ENCODE measurements around the gene DRC1. TPM values are rescaled to one million over a fixed set of nuclear protein-coding genes. Genes with fewer than 3 reads are reported as not detected.

DRC1 gene
- total RNA-seq, 1 donor from 2014 or later = not detected

DNA sequence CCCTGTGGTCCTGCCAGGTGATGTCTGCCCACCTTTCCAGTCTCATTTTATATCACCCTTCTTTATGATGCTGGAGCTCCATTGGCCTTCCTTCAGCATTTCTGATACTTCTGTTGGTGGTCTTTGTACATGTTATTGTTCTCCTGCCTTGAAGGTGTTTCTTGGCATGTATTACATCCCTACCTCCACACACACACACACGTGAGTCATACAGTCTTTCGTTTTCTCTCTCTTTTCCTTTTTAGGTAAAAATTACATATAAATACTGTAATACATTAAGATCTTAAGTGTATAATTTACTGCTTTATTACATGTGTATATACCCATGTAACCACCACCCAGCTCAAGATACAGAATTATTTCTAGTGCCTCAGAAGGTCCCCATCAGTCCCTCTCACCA lies 44.9 kb upstream of the DRC1 start:
- no peak for DNase-seq (ENCODE audit: extremely low spot score in 2 of 2)
- TF ChIP-seq POLR2A (IDR thresholded peaks at IDR 0.05) = no peak
- Histone ChIP-seq H3K27ac (peak overlapping the region; percentile 71), H3K9me3 (no peaks in the 10 kb centered on the region), H3K4me1 (peaks cover 50% of the 10 kb centered on the region), H3K27me3 (no peaks in the 10 kb centered on the region), H3K36me3 (no peaks in the 10 kb centered on the region), H3K4me3 (no peak overlapping the region)
- intact Hi-C loops (cut with DNase I) = no loop called here

DNA sequence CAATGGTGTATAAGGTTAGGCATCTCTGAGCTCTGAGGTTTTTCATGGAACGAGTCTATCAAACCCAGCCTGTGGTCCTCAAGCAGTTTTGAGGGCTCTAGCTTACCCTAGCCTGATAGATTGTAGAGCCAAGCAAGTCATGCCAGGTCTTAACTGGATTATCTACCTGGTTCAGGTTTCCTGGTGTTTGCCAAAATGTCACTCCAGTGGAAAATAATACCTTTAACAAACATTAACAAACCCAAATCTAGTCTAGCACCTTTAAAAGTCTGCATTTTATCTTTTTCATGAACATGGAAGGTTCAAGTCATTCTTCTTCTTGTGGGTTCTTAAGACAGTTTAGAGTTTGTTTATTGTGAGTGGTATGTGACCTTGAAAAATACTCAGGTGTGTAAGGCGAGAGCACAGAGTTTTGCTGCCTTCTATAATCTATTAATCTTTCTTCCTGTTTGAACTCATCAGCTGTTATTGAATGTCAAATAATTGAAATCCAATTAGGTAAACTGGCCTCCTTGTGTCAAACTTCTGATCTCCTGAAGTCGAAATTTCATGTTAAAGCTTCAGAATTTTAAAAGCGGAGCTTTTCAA lies 41.7 kb upstream of the DRC1 start:
- no peak overlapping the region for H3K4me3 ChIP-seq
- H3K27ac ChIP-seq = no peak overlapping the region
- peaks cover 50% of the 10 kb centered on the region for H3K4me1 ChIP-seq
- TF ChIP-seq POLR2A (IDR thresholded peaks at IDR 0.05) (no peak), POLR2AphosphoS5 (IDR thresholded peaks at IDR 0.05; ENCODE audit: insufficient read depth in 1 of 2, low read depth in 1 of 2) (no peak)
- TF ChIP-seq, protein P1, sequence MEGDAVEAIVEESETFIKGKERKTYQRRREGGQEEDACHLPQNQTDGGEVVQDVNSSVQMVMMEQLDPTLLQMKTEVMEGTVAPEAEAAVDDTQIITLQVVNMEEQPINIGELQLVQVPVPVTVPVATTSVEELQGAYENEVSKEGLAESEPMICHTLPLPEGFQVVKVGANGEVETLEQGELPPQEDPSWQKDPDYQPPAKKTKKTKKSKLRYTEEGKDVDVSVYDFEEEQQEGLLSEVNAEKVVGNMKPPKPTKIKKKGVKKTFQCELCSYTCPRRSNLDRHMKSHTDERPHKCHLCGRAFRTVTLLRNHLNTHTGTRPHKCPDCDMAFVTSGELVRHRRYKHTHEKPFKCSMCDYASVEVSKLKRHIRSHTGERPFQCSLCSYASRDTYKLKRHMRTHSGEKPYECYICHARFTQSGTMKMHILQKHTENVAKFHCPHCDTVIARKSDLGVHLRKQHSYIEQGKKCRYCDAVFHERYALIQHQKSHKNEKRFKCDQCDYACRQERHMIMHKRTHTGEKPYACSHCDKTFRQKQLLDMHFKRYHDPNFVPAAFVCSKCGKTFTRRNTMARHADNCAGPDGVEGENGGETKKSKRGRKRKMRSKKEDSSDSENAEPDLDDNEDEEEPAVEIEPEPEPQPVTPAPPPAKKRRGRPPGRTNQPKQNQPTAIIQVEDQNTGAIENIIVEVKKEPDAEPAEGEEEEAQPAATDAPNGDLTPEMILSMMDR (IDR thresholded peaks at IDR 0.05) = no peak
- intact Hi-C loops (cut with DNase I) = no loop called here
- H3K36me3 ChIP-seq = no peaks in the 10 kb centered on the region
- no peaks in the 10 kb centered on the region for H3K9me3 ChIP-seq
- H3K27me3 ChIP-seq = no peaks in the 10 kb centered on the region
- no peak for DNase-seq (ENCODE audit: extremely low spot score in 2 of 2)

DNA sequence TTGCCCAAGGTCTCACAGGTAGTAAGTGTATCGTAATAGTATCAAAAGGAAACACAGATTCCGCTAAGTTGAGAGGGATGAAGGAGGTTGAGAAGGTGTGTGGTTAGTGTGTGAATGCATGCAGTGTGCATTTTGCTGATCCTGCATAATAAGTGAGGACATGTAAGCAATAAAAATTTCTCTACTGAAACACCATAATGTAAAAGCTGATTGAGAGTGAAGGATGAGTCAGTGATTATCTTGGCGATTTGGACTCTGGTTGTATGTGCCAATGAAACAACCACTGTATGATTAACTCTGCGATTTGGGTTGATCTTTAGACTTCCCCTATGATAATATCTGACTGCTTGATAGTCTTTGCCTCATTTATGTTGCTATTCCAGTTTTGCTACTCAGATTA lies 38.4 kb upstream of the DRC1 start:
- Histone ChIP-seq H3K36me3 (peaks cover 3 to 19% of the 10 kb centered on the region in 2 donors), H3K27ac (no peak overlapping the region), H3K9me3 (no peaks in the 10 kb centered on the region), H3K4me1 (peaks cover 20% of the 10 kb centered on the region), H3K27me3 (no peaks in the 10 kb centered on the region), H3K4me3 (no peak overlapping the region)
- intact Hi-C loops (cut with DNase I) = no loop called here
- no peak for DNase-seq (ENCODE audit: extremely low spot score in 2 of 2)
- TF ChIP-seq, protein P1 (IDR thresholded peaks at IDR 0.05) = no peak
- TF ChIP-seq POLR2A (IDR thresholded peaks at IDR 0.05) (no peak), POLR2AphosphoS5 (IDR thresholded peaks at IDR 0.05; ENCODE audit: insufficient read depth in 1 of 2, low read depth in 1 of 2) (no peak)

DNA sequence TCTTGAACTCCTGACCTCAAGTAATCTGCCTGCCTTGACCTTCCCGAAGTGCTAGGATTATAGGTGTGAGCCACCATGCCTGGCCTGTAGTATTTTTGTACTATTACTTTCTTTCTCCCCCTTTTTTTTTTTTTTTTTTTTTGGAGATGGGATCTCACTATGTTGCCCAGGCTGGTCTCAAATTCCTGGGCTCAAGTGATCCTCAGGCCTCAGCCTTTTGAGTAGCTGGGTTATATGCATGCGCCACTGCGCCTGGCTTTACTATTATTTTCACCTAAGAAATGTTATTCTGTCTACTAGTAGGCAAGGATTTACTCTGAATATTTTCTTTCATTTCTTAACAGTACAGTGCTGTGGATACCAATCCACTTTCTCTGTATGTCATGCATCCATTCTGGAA lies 37.8 kb upstream of the DRC1 start:
- TF ChIP-seq POLR2AphosphoS5 (IDR thresholded peaks at IDR 0.05; ENCODE audit: insufficient read depth in 1 of 2, low read depth in 1 of 2) (no peak), POLR2A (IDR thresholded peaks at IDR 0.05) (no peak)
- TF ChIP-seq, protein P1 (IDR thresholded peaks at IDR 0.05) = no peak
- H3K36me3 ChIP-seq = peaks cover 3 to 19% of the 10 kb centered on the region in 2 donors
- H3K27me3 ChIP-seq = no peaks in the 10 kb centered on the region
- H3K27ac ChIP-seq = no peak overlapping the region
- H3K4me3 ChIP-seq = no peak overlapping the region
- DNase-seq (ENCODE audit: extremely low spot score in 2 of 2) = no peak
- peaks cover 17% of the 10 kb centered on the region for H3K4me1 ChIP-seq
- H3K9me3 ChIP-seq = no peaks in the 10 kb centered on the region
- intact Hi-C loops (cut with DNase I) = no loop called here

DNA sequence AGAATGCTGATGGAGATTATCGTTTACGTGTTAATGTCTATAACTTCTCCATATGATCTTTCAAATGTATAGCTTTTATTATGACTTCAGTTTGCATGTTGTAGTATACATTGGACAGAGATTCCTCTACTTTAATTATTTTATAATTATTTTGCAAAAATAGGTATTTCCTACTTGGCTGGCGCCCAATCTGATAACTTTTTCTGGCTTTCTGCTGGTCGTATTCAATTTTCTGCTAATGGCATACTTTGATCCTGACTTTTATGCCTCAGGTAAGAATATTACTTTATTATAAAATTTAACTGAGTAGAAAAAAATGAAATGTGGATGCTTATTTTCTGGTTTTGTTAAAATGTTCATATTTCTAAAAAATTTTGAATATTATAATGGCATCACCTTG lies 37.1 kb upstream of the DRC1 start:
- peaks cover 3 to 19% of the 10 kb centered on the region in 2 donors for H3K36me3 ChIP-seq
- no peak for DNase-seq (ENCODE audit: extremely low spot score in 2 of 2)
- H3K27ac ChIP-seq = no peak overlapping the region
- H3K4me1 ChIP-seq = peaks cover 13% of the 10 kb centered on the region
- no peak for TF ChIP-seq POLR2AphosphoS5 (IDR thresholded peaks at IDR 0.05; ENCODE audit: insufficient read depth in 1 of 2, low read depth in 1 of 2)
- TF ChIP-seq, protein P1 (IDR thresholded peaks at IDR 0.05) = no peak
- TF ChIP-seq POLR2A (IDR thresholded peaks at IDR 0.05) = no peak
- H3K4me3 ChIP-seq = no peak overlapping the region
- intact Hi-C loops (cut with DNase I) = no loop called here
- no peaks in the 10 kb centered on the region for H3K9me3 ChIP-seq
- H3K27me3 ChIP-seq = no peaks in the 10 kb centered on the region

Data from vagina (tissue), 2 donors.